Measurements from ENCODE around the gene PAPPA2. TPM values are rescaled to one million over a fixed set of nuclear protein-coding genes. Genes with fewer than 3 reads are reported as not detected.

Gene PAPPA2
- total and polyA plus RNA-seq, 9 of the 15 experiments (the other 6 are each of a cell fraction or from before 2014, with no cell fraction given): 0.01 to 0.15 (median 0.05) TPM; not detected in 2

GRCh38 chr1:176879784-176880620 is 417.0 kb downstream of the PAPPA2 start (continued):
- TF ChIP-seq, protein P1, sequence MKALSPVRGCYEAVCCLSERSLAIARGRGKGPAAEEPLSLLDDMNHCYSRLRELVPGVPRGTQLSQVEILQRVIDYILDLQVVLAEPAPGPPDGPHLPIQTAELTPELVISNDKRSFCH (CRISPR knock-in tag; IDR thresholded peaks at IDR 0.05): no peak
- TF ChIP-seq, protein P1 (tag; IDR thresholded peaks at IDR 0.05): peak; percentile 91; the same call in 1 of the 2 replicates
- peak; percentile 90 for TF ChIP-seq MYNN (IDR thresholded peaks at IDR 0.05)
- TF ChIP-seq MYNN (CRISPR knock-in tag; IDR thresholded peaks at IDR 0.05): no peak
- TF ChIP-seq SRSF1 (IDR thresholded peaks at IDR 0.05; ENCODE audit: low read depth, low read length): no peak
- TF ChIP-seq SNAPC5 (CRISPR knock-in tag; IDR thresholded peaks at IDR 0.05): no peak
- TF ChIP-seq, protein P2, sequence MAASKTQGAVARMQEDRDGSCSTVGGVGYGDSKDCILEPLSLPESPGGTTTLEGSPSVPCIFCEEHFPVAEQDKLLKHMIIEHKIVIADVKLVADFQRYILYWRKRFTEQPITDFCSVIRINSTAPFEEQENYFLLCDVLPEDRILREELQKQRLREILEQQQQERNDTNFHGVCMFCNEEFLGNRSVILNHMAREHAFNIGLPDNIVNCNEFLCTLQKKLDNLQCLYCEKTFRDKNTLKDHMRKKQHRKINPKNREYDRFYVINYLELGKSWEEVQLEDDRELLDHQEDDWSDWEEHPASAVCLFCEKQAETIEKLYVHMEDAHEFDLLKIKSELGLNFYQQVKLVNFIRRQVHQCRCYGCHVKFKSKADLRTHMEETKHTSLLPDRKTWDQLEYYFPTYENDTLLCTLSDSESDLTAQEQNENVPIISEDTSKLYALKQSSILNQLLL (CRISPR knock-in tag; IDR thresholded peaks at IDR 0.05; ENCODE audit: borderline replicate concordance): no peak
- peak; percentile 81 for TF ChIP-seq FOSL1 (tag; conservative IDR thresholded peaks at IDR 0.05)
- TF ChIP-seq POLR3A (IDR thresholded peaks at IDR 0.05; ENCODE audit: borderline replicate concordance, extremely low read depth, insufficient read depth, insufficient read length): no peak
- TF ChIP-seq CC2D1A (IDR thresholded peaks at IDR 0.05): peak; percentile 85; the same call in 1 of the 2 replicates
- TF ChIP-seq BDP1 (IDR thresholded peaks at IDR 0.05; ENCODE audit: insufficient read depth, insufficient read length): no peak
- no peak for TF ChIP-seq ZNF165 (CRISPR knock-in tag; IDR thresholded peaks at IDR 0.05; ENCODE audit: borderline replicate concordance)
- peak; percentile 87 for TF ChIP-seq ZNF766 (CRISPR knock-in tag; conservative IDR thresholded peaks at IDR 0.05)
- TF ChIP-seq, protein P3, sequence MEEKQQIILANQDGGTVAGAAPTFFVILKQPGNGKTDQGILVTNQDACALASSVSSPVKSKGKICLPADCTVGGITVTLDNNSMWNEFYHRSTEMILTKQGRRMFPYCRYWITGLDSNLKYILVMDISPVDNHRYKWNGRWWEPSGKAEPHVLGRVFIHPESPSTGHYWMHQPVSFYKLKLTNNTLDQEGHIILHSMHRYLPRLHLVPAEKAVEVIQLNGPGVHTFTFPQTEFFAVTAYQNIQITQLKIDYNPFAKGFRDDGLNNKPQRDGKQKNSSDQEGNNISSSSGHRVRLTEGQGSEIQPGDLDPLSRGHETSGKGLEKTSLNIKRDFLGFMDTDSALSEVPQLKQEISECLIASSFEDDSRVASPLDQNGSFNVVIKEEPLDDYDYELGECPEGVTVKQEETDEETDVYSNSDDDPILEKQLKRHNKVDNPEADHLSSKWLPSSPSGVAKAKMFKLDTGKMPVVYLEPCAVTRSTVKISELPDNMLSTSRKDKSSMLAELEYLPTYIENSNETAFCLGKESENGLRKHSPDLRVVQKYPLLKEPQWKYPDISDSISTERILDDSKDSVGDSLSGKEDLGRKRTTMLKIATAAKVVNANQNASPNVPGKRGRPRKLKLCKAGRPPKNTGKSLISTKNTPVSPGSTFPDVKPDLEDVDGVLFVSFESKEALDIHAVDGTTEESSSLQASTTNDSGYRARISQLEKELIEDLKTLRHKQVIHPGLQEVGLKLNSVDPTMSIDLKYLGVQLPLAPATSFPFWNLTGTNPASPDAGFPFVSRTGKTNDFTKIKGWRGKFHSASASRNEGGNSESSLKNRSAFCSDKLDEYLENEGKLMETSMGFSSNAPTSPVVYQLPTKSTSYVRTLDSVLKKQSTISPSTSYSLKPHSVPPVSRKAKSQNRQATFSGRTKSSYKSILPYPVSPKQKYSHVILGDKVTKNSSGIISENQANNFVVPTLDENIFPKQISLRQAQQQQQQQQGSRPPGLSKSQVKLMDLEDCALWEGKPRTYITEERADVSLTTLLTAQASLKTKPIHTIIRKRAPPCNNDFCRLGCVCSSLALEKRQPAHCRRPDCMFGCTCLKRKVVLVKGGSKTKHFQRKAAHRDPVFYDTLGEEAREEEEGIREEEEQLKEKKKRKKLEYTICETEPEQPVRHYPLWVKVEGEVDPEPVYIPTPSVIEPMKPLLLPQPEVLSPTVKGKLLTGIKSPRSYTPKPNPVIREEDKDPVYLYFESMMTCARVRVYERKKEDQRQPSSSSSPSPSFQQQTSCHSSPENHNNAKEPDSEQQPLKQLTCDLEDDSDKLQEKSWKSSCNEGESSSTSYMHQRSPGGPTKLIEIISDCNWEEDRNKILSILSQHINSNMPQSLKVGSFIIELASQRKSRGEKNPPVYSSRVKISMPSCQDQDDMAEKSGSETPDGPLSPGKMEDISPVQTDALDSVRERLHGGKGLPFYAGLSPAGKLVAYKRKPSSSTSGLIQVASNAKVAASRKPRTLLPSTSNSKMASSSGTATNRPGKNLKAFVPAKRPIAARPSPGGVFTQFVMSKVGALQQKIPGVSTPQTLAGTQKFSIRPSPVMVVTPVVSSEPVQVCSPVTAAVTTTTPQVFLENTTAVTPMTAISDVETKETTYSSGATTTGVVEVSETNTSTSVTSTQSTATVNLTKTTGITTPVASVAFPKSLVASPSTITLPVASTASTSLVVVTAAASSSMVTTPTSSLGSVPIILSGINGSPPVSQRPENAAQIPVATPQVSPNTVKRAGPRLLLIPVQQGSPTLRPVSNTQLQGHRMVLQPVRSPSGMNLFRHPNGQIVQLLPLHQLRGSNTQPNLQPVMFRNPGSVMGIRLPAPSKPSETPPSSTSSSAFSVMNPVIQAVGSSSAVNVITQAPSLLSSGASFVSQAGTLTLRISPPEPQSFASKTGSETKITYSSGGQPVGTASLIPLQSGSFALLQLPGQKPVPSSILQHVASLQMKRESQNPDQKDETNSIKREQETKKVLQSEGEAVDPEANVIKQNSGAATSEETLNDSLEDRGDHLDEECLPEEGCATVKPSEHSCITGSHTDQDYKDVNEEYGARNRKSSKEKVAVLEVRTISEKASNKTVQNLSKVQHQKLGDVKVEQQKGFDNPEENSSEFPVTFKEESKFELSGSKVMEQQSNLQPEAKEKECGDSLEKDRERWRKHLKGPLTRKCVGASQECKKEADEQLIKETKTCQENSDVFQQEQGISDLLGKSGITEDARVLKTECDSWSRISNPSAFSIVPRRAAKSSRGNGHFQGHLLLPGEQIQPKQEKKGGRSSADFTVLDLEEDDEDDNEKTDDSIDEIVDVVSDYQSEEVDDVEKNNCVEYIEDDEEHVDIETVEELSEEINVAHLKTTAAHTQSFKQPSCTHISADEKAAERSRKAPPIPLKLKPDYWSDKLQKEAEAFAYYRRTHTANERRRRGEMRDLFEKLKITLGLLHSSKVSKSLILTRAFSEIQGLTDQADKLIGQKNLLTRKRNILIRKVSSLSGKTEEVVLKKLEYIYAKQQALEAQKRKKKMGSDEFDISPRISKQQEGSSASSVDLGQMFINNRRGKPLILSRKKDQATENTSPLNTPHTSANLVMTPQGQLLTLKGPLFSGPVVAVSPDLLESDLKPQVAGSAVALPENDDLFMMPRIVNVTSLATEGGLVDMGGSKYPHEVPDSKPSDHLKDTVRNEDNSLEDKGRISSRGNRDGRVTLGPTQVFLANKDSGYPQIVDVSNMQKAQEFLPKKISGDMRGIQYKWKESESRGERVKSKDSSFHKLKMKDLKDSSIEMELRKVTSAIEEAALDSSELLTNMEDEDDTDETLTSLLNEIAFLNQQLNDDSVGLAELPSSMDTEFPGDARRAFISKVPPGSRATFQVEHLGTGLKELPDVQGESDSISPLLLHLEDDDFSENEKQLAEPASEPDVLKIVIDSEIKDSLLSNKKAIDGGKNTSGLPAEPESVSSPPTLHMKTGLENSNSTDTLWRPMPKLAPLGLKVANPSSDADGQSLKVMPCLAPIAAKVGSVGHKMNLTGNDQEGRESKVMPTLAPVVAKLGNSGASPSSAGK (IDR thresholded peaks at IDR 0.05): peak; percentile 86
